ENCODE results near the gene LTO1. TPM values are rescaled to one million over a fixed set of nuclear protein-coding genes. Genes with fewer than 3 reads are reported as not detected.

The LTO1 gene
- total and polyA plus RNA-seq, 10 donors = 17.5 to 41.4 (median 31.0) TPM

GRCh38 chr11:69711822-69712801 lies 37.0 kb upstream of the LTO1 start:
- 17 to 35% (median 34%) methylated on average over 11 to 28 of the region's 28 CpGs for WGBS, 5 donors
- Histone ChIP-seq H3K4me3 (peak overlapping the region in 1 of 8 donors; percentile 17), H3K27me3 (replicated peaks in 1 of 7) (peaks cover 0 to 74% (median 5%) of the 10 kb centered on the region in 7 donors), H3K27ac (no peak overlapping the region), H3K4me1 (peaks cover 0 to 14% (median 5%) of the 10 kb centered on the region in 6 donors), H3K36me3 (no peaks in the 10 kb centered on the region), H3K9me3 (no peaks in the 10 kb centered on the region)
- DNase-seq = peak; percentile 68
- TF ChIP-seq CTCF (IDR thresholded peaks at IDR 0.05 in 8 of 11, conservative IDR thresholded peaks at IDR 0.05 in 3 of 11) (no peak), POLR2A (IDR thresholded peaks at IDR 0.05) (no peak)
- intact Hi-C loops (cut with DNase I; ENCODE audit: low total_unique reads) = no loop called here

GRCh38 chr11:69708736-69709401 lies 33.7 kb upstream of the LTO1 start:
- Histone ChIP-seq H3K27me3 (replicated peaks in 1 of 7) (peaks cover 5 to 83% (median 38%) of the 10 kb centered on the region in 7 donors), H3K9me3 (no peaks in the 10 kb centered on the region), H3K4me3 (no peak overlapping the region), H3K4me1 (peaks cover 6 to 32% (median 22%) of the 10 kb centered on the region in 6 donors), H3K27ac (no peak overlapping the region), H3K36me3 (no peaks in the 10 kb centered on the region)
- WGBS, 5 donors = 64 to 70% (median 64%) methylated on average over 15 of the region's 15 CpGs
- intact Hi-C loops (cut with DNase I; ENCODE audit: low total_unique reads) = no loop called here
- no peak for TF ChIP-seq POLR2A (IDR thresholded peaks at IDR 0.05)
- TF ChIP-seq POLR2AphosphoS5 (IDR thresholded peaks at IDR 0.05) = no peak
- TF ChIP-seq CTCF (IDR thresholded peaks at IDR 0.05 in 8 of 11, conservative IDR thresholded peaks at IDR 0.05 in 3 of 11) = no peak
- DNase-seq = no peak

GRCh38 chr11:69707176-69707575 lies 32.0 kb upstream of the LTO1 start:
- TF ChIP-seq POLR2AphosphoS5 (IDR thresholded peaks at IDR 0.05) = no peak
- no peak for TF ChIP-seq CTCF (IDR thresholded peaks at IDR 0.05 in 8 of 11, conservative IDR thresholded peaks at IDR 0.05 in 3 of 11)
- no peak for TF ChIP-seq POLR2A (IDR thresholded peaks at IDR 0.05)
- H3K36me3 ChIP-seq = no peaks in the 10 kb centered on the region
- H3K27me3 ChIP-seq (replicated peaks in 1 of 7) = peaks cover 5 to 83% (median 52%) of the 10 kb centered on the region in 7 donors
- no peaks in the 10 kb centered on the region for H3K9me3 ChIP-seq
- H3K27ac ChIP-seq = no peak overlapping the region
- H3K4me1 ChIP-seq = peaks cover 7 to 43% (median 33%) of the 10 kb centered on the region in 6 donors
- no peak for DNase-seq
- no peak overlapping the region for H3K4me3 ChIP-seq
- 39 to 53% (median 44%) methylated on average over 7 of the region's 7 CpGs for WGBS, 5 donors
- intact Hi-C loops (cut with DNase I; ENCODE audit: low total_unique reads) = no loop called here

All from spleen (tissue), 11 donors.